ENCODE results near the gene LRP1.

DNA sequence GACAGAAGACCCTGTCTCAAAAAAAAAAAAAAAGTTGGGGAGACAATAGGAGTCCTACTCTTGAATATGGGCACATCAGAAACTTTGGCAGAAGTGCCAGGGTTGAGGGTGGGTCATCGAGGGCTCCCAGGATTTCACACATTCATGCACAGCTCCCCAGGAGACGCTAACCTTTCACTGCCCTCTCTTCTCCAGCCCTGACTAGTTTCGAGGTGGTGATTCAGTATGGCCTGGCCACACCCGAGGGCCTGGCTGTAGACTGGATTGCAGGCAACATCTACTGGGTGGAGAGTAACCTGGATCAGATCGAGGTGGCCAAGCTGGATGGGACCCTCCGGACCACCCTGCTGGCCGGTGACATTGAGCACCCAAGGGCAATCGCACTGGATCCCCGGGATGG lies 48.6 kb downstream of the LRP1 start:
- TF ChIP-seq, protein P1, sequence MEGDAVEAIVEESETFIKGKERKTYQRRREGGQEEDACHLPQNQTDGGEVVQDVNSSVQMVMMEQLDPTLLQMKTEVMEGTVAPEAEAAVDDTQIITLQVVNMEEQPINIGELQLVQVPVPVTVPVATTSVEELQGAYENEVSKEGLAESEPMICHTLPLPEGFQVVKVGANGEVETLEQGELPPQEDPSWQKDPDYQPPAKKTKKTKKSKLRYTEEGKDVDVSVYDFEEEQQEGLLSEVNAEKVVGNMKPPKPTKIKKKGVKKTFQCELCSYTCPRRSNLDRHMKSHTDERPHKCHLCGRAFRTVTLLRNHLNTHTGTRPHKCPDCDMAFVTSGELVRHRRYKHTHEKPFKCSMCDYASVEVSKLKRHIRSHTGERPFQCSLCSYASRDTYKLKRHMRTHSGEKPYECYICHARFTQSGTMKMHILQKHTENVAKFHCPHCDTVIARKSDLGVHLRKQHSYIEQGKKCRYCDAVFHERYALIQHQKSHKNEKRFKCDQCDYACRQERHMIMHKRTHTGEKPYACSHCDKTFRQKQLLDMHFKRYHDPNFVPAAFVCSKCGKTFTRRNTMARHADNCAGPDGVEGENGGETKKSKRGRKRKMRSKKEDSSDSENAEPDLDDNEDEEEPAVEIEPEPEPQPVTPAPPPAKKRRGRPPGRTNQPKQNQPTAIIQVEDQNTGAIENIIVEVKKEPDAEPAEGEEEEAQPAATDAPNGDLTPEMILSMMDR (IDR thresholded peaks at IDR 0.05; ENCODE audit: poor library complexity): no peak
- no peak for TF ChIP-seq EZH2 (IDR thresholded peaks at IDR 0.05; ENCODE audit: borderline replicate concordance)
